ENCODE results near the gene TUBB.

Gene TUBB

DNA sequence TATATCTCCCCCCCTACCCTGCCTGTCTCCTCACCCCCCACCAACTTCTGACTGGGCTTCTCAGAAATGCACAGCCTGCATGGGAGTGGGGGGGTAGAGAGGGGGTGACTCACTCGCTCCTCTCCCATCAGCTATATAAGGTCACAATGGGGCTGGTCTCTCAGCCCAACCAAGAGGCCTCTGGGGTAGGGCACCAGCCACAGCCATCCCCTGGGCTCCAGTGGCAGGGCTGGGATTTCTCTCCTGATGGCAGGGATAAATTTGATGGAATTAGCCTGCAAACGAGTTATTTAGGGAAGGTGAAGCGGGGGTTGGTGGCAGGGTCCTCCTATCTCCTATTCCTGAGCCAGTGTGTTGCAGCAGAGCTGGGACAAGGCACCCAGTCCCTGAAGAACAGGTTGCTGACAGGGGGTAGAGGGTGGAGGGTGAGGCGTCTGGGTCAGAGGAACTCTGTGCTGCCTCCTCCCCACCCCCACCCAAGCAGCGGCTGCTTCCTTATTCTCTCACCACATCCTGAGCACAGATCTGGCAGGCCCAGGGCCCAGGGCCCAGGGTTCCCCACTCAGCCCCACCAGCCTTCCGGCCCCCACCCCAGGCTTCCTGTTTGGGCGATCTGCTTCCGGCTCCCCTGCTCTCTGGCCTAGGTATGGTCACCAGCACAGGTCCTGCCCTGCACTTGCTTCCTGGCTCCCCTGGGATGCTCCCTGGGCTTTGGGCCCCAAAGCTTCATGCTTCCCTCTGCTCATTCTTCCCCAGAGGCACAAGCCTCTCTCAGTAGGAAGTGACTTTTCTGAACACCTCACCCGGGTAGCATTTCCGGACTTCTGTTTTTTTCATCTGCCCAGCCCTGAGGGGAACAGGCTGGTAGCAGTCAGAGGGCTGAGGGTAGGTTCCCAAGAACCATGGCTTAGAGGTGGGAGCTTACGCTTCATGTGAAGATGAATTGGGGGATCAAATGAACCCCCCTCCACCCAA lies 37.7 kb upstream of the TUBB start:
- peaks cover 11% of the 10 kb centered on the region for H3K36me3 ChIP-seq (ENCODE audit: control insufficient read depth, insufficient read depth, low read length)
- H3K27me3 ChIP-seq (replicated peaks; ENCODE audit: control insufficient read depth, insufficient read depth, low read length, poor library complexity, severe bottlenecking): no peaks in the 10 kb centered on the region
- peaks cover 26% of the 10 kb centered on the region for H3K4me1 ChIP-seq (ENCODE audit: control insufficient read depth, insufficient read depth, low read length, poor library complexity, severe bottlenecking)
- H3K27ac ChIP-seq (ENCODE audit: insufficient read depth, low read length, poor library complexity, severe bottlenecking): peak overlapping the region; percentile 96
- H3K9me3 ChIP-seq (ENCODE audit: control insufficient read depth, low read length): no peaks in the 10 kb centered on the region
- peak; percentile 82 to 86 (median 86) for DNase-seq
- peak overlapping the region; percentile 99 for H3K4me3 ChIP-seq (ENCODE audit: insufficient read depth, low read depth, low read length, poor library complexity, severe bottlenecking)

DNA sequence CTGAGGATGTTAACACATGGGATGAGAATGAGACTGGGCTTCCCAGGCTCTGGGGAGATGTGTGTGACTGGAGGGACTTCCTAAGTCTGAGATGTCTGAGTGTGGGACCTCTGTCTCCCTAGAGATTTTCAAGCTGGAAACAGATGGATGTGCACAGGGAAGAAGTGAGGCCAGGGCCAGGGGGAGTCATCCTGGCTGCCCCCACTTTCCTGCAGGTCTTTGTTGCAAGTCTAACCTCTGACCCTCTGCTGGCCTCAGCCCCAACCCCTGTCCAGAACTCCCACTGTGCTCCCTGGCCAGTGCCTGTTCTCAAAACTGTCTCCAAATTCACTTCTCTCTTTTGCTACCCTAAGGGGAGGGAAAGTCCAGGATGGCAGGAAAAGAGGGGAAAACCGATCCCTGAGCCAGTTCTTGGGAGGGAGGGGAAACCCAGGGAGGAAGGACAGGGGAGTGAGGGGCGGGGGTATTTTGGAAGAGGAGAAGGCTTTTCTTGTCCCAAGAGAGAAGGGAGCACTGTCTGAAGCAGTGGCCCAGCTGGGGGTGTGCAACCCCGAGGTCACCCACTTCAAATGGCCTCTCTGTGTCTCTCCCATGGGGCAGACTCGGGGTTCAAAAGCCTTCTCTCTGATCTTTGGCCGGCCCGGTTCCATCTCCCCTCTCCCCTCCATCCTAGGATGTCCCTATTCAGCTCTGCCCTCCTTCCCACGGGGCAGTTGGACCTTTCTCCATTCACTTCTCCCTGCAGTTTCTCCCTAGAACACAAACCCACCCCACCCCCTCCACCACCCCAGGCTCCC lies 36.8 kb upstream of the TUBB start:
- Histone ChIP-seq H3K9me3 (ENCODE audit: control insufficient read depth, low read length) (no peaks in the 10 kb centered on the region), H3K27ac (ENCODE audit: insufficient read depth, low read length, poor library complexity, severe bottlenecking) (peak overlapping the region; percentile 96), H3K4me3 (ENCODE audit: insufficient read depth, low read depth, low read length, poor library complexity, severe bottlenecking) (peak overlapping the region; percentile 99), H3K36me3 (ENCODE audit: control insufficient read depth, insufficient read depth, low read length) (peaks cover 5% of the 10 kb centered on the region), H3K4me1 (ENCODE audit: control insufficient read depth, insufficient read depth, low read length, poor library complexity, severe bottlenecking) (peaks cover 36% of the 10 kb centered on the region), H3K27me3 (replicated peaks; ENCODE audit: control insufficient read depth, insufficient read depth, low read length, poor library complexity, severe bottlenecking) (no peaks in the 10 kb centered on the region)
- DNase-seq: no peak

GRCh38 chr6:30683980-30684338 lies 36.2 kb upstream of the TUBB start:
- Histone ChIP-seq H3K27ac (ENCODE audit: insufficient read depth, low read length, poor library complexity, severe bottlenecking) (peak overlapping the region; percentile 96), H3K9me3 (ENCODE audit: control insufficient read depth, low read length) (no peaks in the 10 kb centered on the region), H3K27me3 (replicated peaks; ENCODE audit: control insufficient read depth, insufficient read depth, low read length, poor library complexity, severe bottlenecking) (no peaks in the 10 kb centered on the region), H3K4me1 (ENCODE audit: control insufficient read depth, insufficient read depth, low read length, poor library complexity, severe bottlenecking) (peaks cover 41% of the 10 kb centered on the region), H3K36me3 (ENCODE audit: control insufficient read depth, insufficient read depth, low read length) (no peaks in the 10 kb centered on the region), H3K4me3 (ENCODE audit: insufficient read depth, low read depth, low read length, poor library complexity, severe bottlenecking) (peak overlapping the region; percentile 99)
- DNase-seq: no peak

DNA sequence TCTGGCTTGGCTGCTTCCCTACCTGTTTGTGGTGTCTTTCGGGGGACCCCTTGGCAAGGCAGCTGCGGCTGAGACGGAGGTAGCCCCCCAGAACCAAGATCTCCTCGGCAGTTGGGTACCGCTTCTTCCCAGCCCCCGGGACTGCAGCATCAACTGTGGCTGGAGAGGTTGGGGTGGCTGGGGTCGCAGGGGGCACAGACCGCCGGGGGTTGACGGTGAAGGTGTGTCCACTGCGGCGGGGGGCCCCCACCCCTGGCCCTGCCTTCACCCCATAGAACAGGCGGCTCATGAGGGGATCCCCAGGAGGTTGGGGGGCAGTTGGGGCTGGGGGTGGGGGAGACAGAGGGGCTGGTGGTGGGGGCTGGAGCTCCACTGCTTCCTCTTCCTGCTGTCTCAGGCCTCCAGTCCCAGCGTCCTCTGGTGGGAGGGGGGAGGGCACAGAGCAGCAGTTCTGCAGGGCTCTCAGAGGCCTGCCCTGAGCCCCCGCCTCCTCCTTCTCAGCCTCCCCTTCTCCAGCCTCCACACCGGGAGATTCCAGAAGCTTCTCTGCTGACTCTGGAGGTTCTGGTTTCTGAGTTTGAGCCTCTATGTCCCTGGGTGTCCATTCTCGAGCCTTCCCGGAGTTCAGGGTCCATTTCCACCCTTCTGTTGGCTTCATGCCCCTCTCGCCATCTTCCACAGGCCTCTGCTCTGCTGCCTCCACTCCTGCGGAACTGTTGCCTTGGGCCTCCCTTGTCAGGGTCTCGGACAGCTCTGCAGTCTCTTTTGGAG lies 35.6 kb upstream of the TUBB start:
- H3K36me3 ChIP-seq (ENCODE audit: control insufficient read depth, insufficient read depth, low read length): no peaks in the 10 kb centered on the region
- DNase-seq: peak; percentile 28 to 44 (median 31)
- peak overlapping the region; percentile 96 for H3K27ac ChIP-seq (ENCODE audit: insufficient read depth, low read length, poor library complexity, severe bottlenecking)
- no peaks in the 10 kb centered on the region for H3K9me3 ChIP-seq (ENCODE audit: control insufficient read depth, low read length)
- no peaks in the 10 kb centered on the region for H3K27me3 ChIP-seq (replicated peaks; ENCODE audit: control insufficient read depth, insufficient read depth, low read length, poor library complexity, severe bottlenecking)
- peaks cover 41% of the 10 kb centered on the region for H3K4me1 ChIP-seq (ENCODE audit: control insufficient read depth, insufficient read depth, low read length, poor library complexity, severe bottlenecking)
- peak overlapping the region; percentile 99 for H3K4me3 ChIP-seq (ENCODE audit: insufficient read depth, low read depth, low read length, poor library complexity, severe bottlenecking)

DNA sequence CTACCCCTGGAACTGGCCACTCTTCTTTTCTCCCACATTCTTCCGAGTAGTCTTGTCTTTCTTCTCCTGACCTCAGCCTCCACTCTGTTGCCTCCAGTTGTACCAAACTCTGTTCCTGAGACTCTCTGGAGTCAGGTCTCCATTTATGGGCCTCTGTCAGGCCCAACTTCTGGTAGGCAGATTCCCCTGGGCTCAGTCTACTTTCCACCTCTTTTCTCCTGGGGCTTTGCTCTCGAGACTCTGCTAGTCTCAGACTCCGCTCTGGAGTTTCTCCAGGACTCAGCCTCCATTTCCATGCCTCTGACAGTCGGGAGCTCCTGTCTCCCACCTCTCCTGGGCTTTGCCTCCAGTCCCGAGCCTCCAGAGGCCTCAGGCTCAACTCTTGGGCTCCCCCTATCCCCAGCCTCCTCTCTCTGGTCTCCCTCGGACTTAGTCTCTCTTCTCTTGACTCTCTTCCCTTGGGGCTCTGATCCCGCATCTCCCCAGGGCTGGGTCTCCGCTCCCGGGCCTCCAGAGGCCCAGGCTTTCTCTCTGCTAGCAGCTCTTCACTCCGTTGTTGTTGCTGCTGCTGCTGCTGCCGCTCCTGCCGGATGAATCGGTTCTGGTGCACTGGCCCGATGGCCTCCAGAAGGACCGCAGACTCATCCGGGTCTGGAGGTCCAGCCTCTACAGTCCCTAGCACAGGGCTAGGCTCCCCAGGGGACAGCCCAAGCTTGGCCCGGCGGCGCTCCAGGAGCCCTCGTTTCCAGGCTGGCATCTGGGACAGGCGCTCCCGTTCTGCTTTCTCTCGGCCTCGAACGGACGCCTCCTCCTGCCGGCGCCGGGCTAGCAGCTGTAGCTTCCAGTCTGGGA lies 34.8 kb upstream of the TUBB start:
- H3K27me3 ChIP-seq (replicated peaks; ENCODE audit: control insufficient read depth, insufficient read depth, low read length, poor library complexity, severe bottlenecking): no peaks in the 10 kb centered on the region
- no peaks in the 10 kb centered on the region for H3K36me3 ChIP-seq (ENCODE audit: control insufficient read depth, insufficient read depth, low read length)
- peak overlapping the region; percentile 99 for H3K4me3 ChIP-seq (ENCODE audit: insufficient read depth, low read depth, low read length, poor library complexity, severe bottlenecking)
- peak overlapping the region; percentile 96 for H3K27ac ChIP-seq (ENCODE audit: insufficient read depth, low read length, poor library complexity, severe bottlenecking)
- DNase-seq: no peak
- peaks cover 41% of the 10 kb centered on the region for H3K4me1 ChIP-seq (ENCODE audit: control insufficient read depth, insufficient read depth, low read length, poor library complexity, severe bottlenecking)
- no peaks in the 10 kb centered on the region for H3K9me3 ChIP-seq (ENCODE audit: control insufficient read depth, low read length)

GRCh38 chr6:30686009-30686907 lies 33.9 kb upstream of the TUBB start, which contains the start of gene PPP1R18:
Gene PPP1R18 (minus strand): TSS chr6:30686645. CDS start chr6:30686018, 627 bp downstream.
- peak within 1 kb of the TSS; percentile 99 for H3K4me3 ChIP-seq (ENCODE audit: insufficient read depth, low read depth, low read length, poor library complexity, severe bottlenecking)
- no peaks in the 10 kb centered on the region for H3K27me3 ChIP-seq (replicated peaks; ENCODE audit: control insufficient read depth, insufficient read depth, low read length, poor library complexity, severe bottlenecking)
- H3K9me3 ChIP-seq (ENCODE audit: control insufficient read depth, low read length): no peaks in the 10 kb centered on the region
- peak within 1 kb of the TSS; percentile 96 for H3K27ac ChIP-seq (ENCODE audit: insufficient read depth, low read length, poor library complexity, severe bottlenecking)
- H3K36me3 ChIP-seq (ENCODE audit: control insufficient read depth, insufficient read depth, low read length): no peaks in the 10 kb centered on the region
- peak; percentile 68 to 75 (median 72) for DNase-seq
- peaks cover 41% of the 10 kb centered on the region for H3K4me1 ChIP-seq (ENCODE audit: control insufficient read depth, insufficient read depth, low read length, poor library complexity, severe bottlenecking)

- peak; percentile 65 to 79 (median 70) for DNase-seq
- Histone ChIP-seq H3K4me3 (ENCODE audit: insufficient read depth, low read depth, low read length, poor library complexity, severe bottlenecking) (peak overlapping the region; percentile 99), H3K9me3 (ENCODE audit: control insufficient read depth, low read length) (no peaks in the 10 kb centered on the region), H3K27me3 (replicated peaks; ENCODE audit: control insufficient read depth, insufficient read depth, low read length, poor library complexity, severe bottlenecking) (no peaks in the 10 kb centered on the region), H3K27ac (ENCODE audit: insufficient read depth, low read length, poor library complexity, severe bottlenecking) (peak overlapping the region; percentile 96), H3K4me1 (ENCODE audit: control insufficient read depth, insufficient read depth, low read length, poor library complexity, severe bottlenecking) (peaks cover 39% of the 10 kb centered on the region), H3K36me3 (ENCODE audit: control insufficient read depth, insufficient read depth, low read length) (no peaks in the 10 kb centered on the region)
Measured at GRCh38 chr6:30686908-30687658, 33.1 kb upstream of the TUBB start.
